NCI-H524 (cell line): Measurements from ENCODE around the gene PRSS50.

ENCODE experiments used
- DNase-seq, 2 experiments: peaks; one replicate each; lab custom pipeline; 2025; lab: John Stamatoyannopoulos, UW

PRSS50 gene

DNA sequence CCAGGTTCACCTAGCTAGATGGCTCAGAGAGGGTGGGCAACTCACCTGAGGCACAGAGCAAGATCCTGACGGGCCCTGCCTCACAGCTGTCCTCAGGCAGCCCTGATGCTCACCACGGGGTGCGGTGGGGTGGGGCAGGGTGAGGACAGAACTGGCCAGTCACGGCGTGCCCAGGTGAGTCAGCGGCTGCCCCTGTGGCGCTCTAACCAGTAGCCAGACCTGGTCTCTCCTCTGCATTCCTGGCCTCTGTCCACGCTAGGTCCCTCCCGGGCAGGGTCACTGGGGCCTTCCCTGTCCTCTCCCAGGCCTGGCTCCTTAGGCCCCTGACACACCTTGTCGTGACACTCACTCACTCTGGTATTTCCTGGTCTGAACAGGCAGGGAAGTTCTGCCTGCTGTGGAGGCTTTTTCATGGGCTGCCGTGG lies 25.1 kb downstream of the PRSS50 start:
- no peak for DNase-seq

DNA sequence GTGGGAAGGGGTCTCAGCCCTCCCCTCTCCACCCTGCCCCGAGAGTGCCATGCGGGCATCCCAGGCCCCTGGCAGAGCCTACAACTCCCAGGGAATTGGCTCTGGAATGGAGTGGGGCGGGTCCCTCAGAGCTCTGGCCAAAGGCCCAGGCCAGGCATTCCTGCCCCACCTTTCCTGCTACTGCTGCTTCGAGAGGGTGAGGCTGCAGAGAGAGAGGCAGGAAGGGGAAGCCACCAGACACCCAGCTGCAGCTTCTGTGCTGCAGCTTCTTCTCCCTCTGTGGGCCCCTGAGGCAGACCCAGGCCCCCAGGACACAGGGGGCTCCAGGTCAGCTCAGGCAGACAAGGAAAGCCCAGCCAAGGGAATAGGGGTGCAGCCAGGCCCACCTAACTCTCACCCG lies 26.9 kb downstream of the PRSS50 start:
- no peak for DNase-seq

DNA sequence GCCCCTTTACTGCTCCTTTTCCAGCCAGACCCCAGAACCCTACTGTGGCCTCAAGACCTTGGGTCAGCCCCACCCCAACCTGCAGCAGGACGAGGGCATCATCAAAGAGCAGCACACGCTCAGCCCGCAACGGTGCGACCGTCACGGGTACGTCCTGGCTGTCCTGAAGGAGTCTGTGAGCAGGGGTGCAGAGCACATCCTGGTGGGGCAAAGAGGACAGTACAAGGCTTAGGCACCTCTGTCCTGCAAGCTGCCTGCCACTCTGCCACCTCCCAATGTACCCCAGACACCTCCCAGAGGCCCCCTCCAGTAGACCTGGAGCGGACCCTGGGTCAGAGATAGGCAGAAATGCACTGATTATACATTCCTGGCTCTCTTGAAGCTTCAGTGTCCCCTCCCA lies 32.2 kb downstream of the PRSS50 start:
- no peak for DNase-seq

DNA sequence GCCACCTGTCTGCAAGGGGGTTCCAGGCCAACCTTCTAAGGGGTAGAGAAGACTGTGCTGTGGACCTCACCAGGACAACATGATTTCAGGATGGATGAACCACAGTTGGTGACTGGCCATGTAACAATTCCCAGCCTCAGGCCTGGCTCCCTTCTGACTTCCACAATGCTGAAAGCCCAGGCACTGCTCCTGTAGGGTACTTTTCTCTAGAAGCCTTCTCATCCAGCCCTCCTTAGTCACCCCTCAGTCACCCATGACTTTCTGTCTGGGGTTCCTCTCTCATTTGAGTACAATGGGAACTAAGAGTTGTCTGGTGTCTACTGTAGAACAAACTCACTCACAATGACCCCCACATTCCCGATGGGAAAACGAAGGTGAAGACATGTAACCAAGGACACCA lies 32.8 kb downstream of the PRSS50 start:
- no peak for DNase-seq

DNA sequence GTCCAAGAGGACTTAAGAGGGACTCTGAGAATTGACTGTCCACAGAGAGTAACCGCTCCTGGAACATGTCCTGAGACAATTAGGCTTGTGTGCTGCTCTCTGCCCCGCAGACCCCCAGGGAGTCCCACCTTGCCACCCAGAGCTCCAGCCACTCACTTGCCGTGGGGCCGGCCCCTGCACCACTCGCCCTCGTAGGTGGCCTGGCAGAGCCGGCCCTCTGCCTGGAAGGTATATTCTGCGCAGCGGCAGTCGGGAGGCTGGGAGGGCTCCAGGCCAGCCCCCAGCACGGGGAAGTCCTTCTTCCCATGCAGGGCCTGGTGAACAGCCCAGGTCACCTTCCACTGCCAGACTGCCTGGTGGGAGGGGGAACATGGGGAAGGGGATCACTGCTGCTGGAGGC lies 34.7 kb downstream of the PRSS50 start:
- no peak for DNase-seq

DNA sequence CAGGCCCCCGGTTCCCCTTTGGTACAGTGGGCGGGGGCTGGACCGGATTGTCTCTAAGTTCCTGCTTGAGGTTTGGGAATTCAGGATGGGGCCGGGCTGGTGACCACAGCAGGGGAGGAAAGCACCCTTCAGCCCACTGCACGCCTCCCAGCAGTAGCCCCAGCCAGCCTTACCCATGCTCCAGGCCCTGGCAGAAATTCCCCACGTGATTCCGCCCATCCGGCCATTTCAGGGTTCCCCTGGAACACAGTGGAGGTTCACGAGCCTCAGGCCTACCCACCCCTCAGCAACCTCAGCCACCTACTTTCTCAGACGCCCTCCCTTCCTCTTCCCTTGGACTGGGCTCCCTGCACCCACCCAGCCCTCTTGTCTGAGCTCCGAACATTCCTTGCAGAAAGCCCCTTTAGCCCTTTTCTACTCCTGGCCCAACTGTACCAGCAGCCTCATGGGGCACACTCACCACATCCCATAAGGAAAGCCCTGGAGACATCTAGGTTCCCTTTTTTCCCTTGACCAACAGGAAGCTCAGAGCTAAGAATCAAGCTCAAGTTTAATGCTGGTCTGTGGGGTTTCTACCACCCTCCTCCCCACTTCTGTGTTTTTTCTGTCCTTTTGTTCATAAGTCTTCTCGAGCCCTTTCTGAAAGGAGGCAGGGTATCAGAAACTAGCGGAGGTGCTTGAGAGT lies 35.7 kb downstream of the PRSS50 start:
- DNase-seq: no peak

DNA sequence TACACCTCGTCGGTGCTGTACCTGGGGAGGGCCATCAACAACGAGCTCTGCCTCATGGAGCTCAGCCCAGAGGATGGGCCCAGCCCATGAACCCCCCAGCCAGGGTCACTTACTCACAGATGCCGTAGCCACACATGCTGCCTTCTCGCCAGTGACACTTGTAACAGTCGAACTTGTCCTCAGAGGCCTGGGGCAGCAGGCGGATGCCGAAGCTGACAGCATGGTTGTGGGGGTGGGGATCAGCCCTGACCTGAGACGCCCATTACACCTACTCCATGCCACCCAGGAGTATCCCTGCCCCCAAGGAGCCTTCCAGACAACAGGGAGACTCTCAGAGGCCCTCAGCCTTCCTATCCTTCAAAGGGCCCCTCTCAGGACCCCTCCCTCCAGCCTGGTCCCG lies 36.3 kb downstream of the PRSS50 start:
- no peak for DNase-seq

DNA sequence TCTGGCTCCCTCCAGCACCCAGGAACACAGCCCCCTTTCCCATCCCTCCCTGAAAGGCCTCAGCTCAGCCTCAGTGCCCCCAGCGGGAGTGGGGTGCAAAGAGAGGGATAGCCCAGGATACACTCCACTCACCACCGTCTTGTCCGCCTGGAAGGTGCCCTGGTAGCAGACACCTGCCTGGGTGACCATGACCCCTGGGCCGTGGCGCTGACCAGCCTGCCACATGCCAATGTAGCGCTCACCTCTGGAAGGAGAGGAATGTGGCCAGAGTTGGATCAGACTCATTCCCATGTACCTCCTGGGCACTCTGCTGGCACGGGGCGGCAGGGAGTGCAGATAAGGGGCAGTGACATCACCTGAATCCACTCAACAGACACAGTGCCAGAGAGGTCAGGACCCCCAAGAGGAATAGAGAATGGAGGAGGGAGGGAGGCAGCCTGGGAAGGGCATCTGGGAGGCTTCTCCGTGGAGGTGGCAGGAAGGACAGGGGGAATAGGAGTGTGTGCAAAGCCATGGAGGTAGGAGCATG lies 37.3 kb downstream of the PRSS50 start:
- no peak for DNase-seq

DNA sequence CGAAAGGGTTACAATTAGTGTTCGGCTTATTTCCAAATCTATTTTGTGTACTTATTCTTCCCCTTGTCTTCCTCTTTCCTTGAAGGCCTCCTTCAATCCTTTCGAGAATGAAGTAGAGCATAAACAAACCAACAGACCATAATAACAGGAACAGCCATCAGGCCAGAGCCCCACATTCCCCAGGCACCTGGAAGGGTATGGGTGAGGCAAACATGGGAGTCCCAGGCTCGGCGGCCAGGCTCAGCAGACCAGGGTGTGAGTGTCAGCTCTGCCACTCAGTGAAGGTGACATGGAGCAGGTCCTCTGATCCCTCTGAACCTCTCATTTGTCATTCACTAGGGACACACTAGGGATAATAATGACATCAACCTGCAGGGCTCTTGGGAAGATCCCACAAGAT lies 38.0 kb downstream of the PRSS50 start:
- no peak for DNase-seq

DNA sequence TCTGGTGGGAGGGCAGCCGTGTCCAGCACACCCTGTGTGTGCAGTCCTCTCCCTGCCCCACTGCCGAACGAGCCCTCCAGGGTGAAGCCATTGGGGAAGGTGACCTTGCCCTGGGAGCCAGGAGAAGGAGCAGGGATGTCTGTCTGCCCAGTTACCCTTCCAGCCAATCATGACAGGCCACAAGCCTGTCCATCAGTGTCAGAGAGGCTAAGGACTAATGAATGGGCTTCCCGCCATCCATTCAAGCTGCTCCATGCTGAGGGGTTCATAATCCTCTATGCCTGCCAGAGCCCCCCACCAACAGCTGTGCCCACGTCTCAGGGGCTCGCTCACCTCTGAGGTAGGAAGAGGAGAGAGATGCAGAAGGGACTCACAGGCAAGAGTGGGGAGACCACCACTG lies 39.4 kb downstream of the PRSS50 start:
- no peak for DNase-seq

DNA sequence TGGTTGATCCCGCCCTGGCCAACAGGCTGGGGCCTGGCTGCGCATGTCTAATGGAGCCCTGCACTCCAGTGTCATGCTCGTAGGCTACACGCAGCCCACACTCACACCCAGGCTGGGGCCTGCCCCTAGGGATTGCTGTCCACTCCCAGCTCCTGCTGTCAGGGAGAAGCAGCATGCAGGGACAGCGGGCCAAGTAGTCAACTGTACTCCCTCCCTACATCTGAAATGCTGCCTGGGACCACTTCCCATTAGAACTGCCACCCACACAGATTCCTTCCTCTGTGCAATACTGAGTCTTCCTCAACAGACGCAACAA lies 40.3 kb downstream of the PRSS50 start:
- no peak for DNase-seq

DNA sequence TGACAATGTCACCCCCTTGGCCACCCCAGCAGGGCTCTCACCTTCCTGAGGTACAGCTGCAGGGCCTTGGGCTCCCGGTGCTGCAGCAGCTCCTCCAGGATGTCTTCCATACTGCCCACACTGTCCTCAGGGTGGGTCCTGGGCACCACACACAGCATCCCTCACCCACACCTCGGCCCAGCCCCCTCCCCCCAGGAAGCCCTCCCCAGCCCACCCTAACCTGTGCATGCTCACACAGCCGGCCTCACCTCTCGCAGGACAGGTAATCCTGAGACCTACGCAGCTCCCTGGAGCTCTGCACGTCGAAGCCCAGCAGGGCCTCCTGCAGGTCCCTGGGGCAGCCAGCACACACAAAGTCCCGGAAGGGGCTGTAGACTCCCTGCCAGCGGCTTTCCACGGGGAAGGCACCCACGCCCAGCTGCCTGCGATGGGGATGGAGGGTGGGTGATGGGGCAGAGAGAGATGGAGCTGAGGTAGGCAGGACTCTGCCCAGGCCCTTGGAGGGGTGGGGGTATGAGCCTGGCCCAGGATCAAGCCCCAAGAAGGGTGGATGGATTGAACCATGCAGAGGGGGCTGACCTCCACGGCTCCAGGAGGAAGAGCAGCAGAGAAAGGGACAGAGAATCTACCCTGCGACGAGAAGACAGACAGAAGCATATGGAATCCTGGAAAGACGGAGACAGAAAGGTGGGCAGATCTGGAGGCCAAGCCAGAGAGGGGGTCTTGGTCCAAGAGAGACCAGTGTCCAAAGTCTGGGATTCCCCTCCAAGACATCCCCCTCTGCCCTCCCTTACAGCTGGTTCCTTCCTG lies 40.9 kb downstream of the PRSS50 start:
- no peak for DNase-seq

DNA sequence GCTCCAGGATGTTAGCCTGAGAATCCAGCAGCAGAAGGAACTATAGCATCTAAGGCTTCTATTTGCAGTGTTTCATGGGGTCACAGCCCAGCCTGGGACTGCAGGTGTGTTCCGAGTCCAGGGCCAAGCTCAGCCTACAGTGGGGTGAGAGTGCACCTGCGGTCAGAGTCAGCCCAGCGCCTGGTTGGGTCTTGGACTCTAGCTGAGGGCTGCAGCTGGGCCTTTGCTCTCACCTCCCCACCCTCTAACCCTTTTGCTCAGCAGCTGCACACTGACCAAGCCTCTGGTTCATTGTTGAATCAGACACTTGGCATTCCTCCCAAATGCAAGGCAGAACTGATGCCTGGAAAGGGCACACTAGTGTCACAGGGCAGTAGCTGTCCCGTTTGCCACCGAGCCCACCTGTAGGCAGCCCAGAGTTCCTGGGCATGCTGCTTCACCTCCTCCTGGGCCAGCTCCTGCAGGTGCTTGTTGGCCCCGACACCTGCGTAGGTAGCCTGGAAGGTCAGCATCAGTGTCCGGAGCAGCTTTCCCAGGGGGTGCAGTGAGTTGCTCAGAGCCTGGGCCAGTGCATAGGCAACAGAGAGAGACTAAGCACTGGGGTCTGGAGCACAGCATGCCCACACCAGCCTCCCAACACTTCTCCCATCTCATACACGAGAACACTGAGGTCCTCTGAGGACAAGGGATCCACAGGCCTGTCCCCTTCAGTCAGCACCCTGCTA lies 41.7 kb downstream of the PRSS50 start:
- no peak for DNase-seq

DNA sequence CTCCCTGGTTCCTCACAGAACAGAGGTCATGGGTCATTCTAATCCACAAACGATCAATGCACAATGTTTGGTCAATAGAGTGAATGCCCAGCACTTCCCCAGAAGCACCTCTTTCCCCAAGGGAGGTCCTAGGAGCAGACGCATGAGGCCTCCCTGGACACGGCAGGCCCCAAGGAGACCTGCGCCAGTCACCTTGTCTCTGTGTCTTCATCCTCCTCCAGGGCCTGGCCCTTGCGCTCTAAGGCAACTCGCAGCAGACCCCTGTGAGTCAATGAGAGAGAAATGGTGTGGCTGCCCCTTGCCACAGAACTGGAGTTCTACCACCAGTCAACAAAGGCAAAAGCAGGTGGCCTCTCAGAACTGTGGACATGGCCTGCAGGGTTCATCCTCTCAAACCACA lies 42.2 kb downstream of the PRSS50 start:
- no peak for DNase-seq

DNA sequence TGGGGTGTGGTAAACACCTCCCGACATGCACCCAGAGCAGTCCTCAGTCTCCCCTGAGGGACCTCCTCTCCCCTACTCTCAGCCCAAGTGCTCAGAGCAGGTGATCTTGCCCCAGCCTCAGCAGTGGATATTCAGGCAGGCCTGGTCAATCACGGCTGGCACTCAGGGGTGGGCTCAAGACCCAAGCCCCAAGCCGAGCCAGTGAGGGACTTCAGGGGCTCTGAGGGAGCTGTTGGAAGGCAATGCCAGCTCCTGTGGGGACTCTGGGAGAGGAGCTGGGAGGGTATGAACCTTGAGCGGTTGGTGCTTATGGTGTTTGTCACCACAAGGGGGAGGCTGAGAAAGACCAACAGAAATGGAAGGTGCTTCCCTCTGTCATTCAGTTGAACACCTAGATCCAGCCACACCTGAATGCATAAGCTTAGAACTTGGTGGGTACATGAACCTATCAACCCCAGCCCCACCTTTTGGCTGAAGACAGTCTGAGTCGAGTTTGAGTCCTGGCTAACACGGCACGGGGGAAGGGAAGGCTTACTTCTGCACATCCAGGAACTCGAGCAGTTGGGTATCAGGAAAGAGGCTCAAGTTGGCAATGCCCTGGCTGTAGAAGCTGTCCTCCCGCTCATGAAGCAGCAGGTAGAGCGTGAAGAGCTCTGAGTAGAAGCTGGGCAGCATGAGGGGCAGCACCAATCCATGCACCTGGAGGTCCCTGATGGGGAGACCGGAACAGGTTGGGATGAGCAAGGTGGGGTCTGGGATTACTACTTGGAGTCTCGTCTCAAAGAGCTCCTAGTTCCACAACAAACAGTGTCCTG lies 43.4 kb downstream of the PRSS50 start:
- DNase-seq: no peak

DNA sequence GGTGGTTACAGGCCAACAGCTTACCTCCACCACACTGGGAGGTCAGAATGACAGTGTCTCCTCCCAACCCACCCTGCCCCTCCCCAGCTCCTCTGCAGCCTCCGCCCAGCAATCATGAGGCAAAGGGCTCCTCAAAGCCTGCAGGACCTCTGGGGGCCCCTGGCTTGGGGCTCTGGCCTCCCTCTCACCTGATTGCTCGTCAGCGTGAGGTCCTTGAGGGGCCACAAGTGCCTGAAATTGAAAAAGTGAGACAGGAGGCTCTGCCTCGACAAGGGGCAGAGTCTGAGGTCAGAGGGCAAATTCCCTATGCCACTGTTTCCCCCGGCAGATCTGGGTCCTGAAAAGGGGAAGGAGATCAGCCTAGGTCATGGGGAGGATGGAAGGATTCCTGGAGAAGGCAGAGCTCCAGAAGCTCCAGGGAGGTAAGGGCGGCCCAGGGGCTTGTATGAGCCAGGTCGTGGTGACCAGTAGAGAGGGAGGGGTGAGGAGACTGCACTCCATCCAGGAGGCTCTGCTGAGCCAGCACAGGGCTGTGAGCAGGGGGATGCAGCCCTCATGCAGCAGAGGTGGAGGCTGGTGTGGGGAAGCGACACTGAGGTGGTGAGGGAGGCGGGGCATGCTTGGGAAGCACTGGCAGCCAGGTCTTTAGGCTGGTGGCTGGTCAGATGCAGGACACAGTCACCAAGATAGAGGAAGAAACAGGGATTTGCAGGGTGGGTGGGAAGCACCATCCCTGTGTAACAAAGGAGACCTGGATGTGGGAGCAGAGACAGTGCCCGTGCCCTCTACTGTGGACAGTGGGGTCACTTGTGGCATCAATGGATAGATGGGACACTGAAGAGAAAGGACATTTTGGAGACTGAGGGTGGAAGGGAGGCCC lies 44.3 kb downstream of the PRSS50 start:
- DNase-seq: no peak

DNA sequence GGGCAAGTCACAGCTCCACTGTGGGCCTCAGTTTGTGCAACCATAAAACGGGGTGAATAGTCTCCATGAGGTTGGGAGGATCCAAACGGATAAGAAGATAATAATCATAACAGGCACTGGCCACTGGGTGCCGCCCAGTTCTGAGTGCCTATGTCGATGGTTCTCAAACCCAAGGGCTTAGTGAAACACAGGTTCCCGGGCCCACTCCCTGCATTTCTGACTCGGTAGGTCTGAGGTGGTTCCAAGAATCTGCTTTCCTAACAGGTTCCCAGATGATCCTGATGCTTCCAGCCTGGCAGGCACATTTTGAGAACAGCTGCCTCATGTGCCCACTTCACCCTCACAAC lies 45.3 kb downstream of the PRSS50 start:
- DNase-seq: no peak

DNA sequence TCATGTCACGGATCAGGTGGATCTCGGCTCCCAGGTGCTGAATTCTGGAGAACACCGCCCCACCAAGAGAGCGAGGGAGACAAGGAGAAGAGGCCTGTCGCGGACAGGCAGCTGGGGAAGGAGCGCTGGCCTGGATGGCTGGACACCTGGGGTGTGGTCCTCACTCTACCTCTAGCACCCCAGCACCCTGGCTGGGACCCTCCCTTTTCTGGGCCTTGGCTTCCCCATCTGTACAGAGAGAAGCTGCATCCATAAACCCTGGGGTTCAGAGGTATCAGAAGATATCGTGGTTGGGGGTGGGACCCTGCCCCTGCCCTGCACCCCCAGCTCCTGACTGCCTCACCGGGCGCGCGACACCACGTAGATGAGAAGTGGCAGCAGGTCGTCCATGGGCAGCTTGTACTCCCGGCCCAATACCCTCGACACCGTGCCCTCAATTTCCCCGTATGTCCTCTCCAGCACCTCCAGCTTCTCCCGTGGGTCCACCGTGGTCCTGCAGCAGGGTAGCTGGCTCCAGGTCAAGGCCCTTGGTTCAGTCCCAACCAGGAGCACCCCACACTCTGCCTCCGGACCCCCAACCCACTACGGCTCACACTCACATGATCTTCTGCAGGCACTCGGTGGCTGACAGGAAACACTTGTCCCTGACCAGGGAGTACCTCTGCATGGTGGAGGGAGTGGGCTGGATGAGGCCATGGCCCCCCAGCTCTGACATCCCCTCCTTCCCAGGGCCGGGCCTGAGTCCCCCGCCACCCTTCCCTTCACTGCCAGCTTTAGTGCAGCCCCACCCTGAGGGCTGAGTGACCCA lies 45.9 kb downstream of the PRSS50 start:
- DNase-seq: no peak

DNA sequence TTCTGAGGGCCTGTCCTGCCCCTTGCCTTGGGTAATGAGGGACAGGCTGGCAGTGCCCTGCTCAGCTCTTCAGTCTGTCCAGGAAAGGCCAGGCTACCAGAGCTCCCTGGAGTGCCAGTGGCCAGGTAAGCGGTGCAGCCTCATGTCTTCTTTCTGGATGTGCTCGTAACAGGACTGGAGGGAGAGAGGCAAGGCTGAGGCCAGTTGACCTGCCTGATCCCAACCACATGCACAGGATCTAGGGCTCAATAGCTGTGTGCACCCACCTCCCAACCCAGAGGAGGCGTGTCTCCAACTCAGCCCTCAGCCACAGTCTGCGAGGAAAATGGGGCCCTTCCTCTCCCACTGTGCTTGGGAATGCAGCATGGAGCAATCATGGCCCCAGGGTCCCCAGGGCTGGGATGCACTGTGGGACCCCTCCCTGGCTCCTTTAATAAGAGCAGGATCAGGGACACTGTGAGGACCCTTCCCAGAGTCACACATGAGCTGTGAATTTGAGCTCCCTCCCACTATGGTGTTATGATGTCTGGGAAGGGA lies 46.7 kb downstream of the PRSS50 start:
- DNase-seq: no peak
